Smooth muscle cell (in vitro differentiated cells): ENCODE results near the gene PAQR8. TPM values are rescaled to one million over a fixed set of nuclear protein-coding genes. Genes with fewer than 3 reads are reported as not detected.

Experiments used
- polyA plus RNA-seq: library from polyadenylated mRNA; unstranded; fragments of >200 nt; fragmentation: Nextera tagmentation; extraction: Ambion mirVana; gene quantifications from 2 replicates; pipeline ENCODE4 v1.2.1, GENCODE V29; 2016
- total RNA-seq: library from RNA; depleted of rRNA; stranded (reverse); fragments of >200 nt; gene quantifications from 2 replicates; pipeline ENCODE4 v1.2.3, GENCODE V29; 2014

The PAQR8 gene
- total and polyA plus RNA-seq, 2 experiments from 2014 or later: 4.3 to 6.1 TPM

Other genes starting within 250 kb of the PAQR8 start
- not detected in 2 replicates for gene IL17A, start 175.8 kb upstream of the PAQR8 start, total RNA-seq
- gene IL17A, start 175.8 kb upstream of the PAQR8 start, polyA plus RNA-seq: not detected in 2 replicates
- not detected in 2 replicates for gene IL17F, start 117.7 kb upstream of the PAQR8 start, total RNA-seq
- not detected in 2 replicates for gene IL17F, start 117.7 kb upstream of the PAQR8 start, polyA plus RNA-seq
- gene MCM3, start 77.4 kb upstream of the PAQR8 start, total RNA-seq: 30.6 and 32.2 TPM in 2 replicates
- gene MCM3, start 77.4 kb upstream of the PAQR8 start, polyA plus RNA-seq: 33.9 and 37.3 TPM in 2 replicates
- gene EFHC1, start 58.2 kb downstream of the PAQR8 start, total RNA-seq: 17.4 and 25.9 TPM in 2 replicates
- 11.0 and 17.1 TPM in 2 replicates for gene EFHC1, start 58.2 kb downstream of the PAQR8 start, polyA plus RNA-seq
- gene TRAM2, start 214.9 kb downstream of the PAQR8 start, total RNA-seq: 32.0 and 35.6 TPM in 2 replicates
- 17.2 and 18.2 TPM in 2 replicates for gene TRAM2, start 214.9 kb downstream of the PAQR8 start, polyA plus RNA-seq